HG02970 (cell line): ENCODE data around the gene CARMIL1.
A peak's percentile ranks its signal among the peaks of the same experiment; 100 is the strongest.

Experiments used
- ATAC-seq: cut with Tn5 transposase; IDR thresholded peaks from one replicate; pipeline ENCODE4 v1.9.1; 2021; ENCODE audit warnings: mild to moderate bottlenecking, moderate library complexity, moderate number of reproducible peaks; ENCODE audit not compliant: unreplicated experiment, low FRiP score

Gene CARMIL1

GRCh38 chr6:25278914-25279747, at the start of gene CARMIL1:
Gene CARMIL1, plus strand, starts transcription at chr6:25279374. Its CDS starts 422 bp downstream, at chr6:25279796.
- ATAC-seq, result peak; percentile 61

- ATAC-seq, result no peak
Measured at GRCh38 chr6:25229671-25230321, 49.4 kb upstream of the CARMIL1 start.

- no peak for ATAC-seq
Measured at GRCh38 chr6:25232479-25232878, 46.7 kb upstream of the CARMIL1 start.

- no peak for ATAC-seq
Measured at GRCh38 chr6:25233226-25233625, 45.9 kb upstream of the CARMIL1 start.

- no peak for ATAC-seq
Measured at GRCh38 chr6:25237579-25237978, 41.6 kb upstream of the CARMIL1 start.

DNA sequence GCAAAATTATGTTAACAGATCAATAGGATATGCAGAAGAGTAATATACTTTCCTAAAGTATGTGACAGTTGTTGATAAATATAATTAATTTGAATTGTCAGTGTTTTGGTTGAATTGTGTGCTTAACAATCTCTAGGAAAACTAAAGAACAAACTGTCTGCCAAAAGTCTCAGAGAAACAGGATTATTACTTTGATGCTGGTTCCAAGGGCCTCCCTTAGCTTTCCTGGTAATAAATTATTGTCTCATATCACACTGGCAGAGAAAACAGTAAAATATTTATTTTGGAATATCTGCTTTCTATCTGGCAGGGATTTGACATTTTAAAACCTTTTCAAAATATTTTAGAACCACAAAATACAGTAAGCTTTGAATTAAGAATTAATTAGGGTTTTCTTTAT, 40.1 kb upstream of the CARMIL1 start:
- no peak for ATAC-seq

- no peak for ATAC-seq
Measured at GRCh38 chr6:25239498-25239897, 39.7 kb upstream of the CARMIL1 start.

GRCh38 chr6:25242567-25242966, 36.6 kb upstream of the CARMIL1 start:
- ATAC-seq, result no peak

DNA sequence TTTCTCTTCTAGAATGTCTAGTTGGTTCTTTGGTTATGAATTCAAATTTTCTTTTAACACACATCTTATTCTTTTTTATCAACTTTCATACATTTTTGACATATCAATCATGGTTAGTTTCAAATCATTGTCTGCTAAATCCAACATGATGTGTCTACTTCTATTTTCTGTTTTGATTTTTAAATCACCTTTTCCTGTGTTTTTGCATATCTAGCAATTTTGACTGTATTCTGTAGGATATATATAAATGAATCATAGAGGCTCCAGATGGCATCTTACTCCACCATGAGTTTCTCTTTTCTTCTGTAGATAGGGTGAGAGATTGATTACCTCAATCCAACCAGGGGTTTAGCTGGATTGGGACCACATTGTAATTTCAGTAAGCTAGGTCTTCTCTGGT, 34.3 kb upstream of the CARMIL1 start:
- no peak for ATAC-seq

DNA sequence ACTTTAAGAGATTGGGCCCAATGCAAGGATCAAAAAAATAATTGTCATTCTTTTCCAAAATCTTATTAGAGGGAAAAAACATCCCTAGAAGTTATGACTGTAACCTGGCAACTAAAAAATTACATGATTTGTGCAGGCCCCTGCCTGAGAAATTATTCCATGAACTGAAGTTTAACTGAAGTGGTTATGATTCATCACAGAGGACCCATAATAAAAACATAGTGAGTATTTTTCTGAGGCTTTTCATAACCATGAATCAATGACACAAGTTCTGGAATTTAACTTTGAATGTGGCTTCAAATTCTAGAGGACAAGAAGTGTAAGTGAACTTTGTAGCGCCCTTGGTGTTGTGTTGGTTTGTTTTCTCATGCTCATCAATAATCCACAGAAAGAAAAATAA, 31.1 kb upstream of the CARMIL1 start:
- ATAC-seq, result no peak

DNA sequence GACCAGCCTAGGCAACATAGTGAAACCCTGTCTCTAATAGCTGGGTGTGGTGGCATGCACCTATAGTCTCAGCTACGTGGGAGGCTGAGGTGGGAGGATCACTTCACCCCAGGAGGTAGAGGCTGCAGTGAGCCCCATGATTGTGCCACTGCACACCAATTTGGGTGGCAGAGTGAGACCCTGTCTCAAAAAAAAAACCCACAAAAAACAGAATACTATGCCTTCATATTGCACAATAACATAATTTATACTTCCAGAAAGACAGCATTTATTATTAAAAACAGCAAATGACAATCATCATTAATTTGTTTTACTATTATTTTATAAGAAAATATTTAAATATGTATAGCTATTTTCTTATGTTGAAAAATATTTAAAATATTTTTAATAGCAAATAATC, 30.0 kb upstream of the CARMIL1 start:
- no peak for ATAC-seq

GRCh38 chr6:25250878-25251277, 28.3 kb upstream of the CARMIL1 start:
- no peak for ATAC-seq

DNA sequence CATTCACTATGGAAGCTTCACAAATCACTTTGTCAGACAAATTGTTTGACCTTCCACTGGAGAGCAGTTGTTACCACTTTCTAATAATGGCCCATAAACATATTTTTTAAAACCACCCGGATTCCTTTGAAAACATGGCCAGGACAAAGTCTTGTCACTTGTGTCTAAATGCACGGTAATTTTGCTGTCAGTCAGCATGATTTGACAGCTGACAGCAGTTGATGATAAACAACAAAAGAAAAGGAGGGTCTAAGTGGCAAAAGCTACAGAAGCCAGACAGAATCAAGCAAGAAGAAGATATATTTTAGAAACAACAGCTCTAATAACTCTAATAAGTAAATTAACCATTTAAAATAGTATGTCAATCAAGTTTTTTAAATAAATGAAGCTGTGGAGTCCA, 27.7 kb upstream of the CARMIL1 start:
- no peak for ATAC-seq

- no peak for ATAC-seq
Measured at GRCh38 chr6:25253351-25253750, 25.8 kb upstream of the CARMIL1 start.

- no peak for ATAC-seq
Measured at GRCh38 chr6:25254671-25255070, 24.5 kb upstream of the CARMIL1 start.

DNA sequence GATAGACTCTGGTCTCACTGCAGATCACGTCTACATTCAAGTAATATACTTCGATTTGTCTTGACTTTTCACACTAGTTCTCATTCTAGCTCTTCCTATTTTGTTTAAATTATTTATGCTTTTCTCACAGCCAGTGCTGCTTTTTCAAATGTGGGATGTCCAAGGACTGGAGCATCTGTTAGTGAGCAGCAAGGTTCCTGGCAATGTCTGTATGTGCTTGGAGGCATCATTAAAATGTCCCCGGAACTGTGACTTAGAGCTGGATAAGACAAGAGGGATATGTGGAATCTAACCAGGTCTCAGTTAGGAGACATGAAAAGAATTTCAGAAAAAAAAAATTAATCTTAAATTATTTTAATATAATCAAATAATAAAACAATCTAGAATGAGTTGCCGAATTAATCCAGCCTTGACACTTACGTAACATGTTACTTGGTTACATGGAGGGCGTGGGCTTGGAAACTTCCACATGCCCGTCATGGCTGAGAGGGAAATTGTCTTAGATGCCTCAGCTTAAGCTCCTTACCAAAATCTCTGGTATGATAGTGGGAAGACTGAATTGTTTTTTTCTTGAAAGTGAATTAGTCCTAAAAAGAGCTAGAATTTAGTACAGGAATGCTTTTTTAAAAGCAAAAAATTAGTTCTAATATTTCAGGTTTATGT, 21.4 kb upstream of the CARMIL1 start:
- ATAC-seq, result no peak

- ATAC-seq, result no peak
Measured at GRCh38 chr6:25259756-25260155, 19.4 kb upstream of the CARMIL1 start.

DNA sequence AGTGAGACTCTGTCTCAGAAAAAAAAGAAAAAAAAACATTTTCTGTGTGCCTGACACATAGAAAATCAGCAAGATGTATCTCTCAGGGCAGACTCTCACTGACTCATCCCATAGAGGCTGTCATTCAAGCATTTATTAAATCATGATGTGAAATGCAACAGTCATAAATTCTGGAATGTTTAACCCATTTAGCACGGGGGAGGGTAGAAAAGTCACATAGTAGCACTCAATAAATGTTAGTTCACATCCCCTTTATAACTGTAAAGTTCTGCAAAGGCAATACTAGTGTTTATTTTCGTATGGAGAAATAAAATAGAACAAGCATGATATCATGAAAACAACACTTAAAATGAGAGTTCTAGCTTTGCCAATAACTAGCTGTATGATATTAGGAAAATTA, 15.5 kb upstream of the CARMIL1 start:
- no peak for ATAC-seq

DNA sequence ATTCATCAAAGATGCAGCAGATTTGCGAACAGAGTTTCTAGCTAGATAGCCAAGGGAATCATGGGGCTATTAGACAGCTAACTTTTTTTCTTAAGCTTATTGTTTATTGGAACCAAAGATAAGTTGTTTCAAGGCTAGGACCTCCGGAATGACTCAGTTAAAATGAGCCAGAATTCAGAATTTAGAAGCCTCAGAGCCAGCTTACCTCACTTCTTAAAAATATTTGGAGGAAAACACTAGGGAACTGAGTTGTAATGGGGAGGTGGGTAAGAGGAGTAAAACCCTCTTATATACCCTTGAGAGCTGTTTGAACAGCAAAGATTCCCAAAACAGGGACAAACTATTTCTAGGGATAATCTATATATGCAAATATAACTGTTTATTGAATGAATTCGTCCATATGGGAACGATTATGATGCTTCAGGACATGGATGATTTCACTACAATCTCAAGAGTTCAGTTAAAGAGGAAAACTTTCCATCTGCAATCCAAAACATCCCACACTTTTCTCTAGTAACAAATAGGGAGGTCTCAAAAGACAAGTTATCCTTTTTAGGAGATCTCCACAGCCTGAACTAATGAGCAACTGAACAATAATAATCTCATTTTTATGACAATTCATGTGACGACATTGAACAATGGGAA, 12.6 kb upstream of the CARMIL1 start:
- ATAC-seq, result no peak

GRCh38 chr6:25267662-25268061, 11.5 kb upstream of the CARMIL1 start:
- no peak for ATAC-seq

- ATAC-seq, result no peak
Measured at GRCh38 chr6:25270559-25270958, 8.6 kb upstream of the CARMIL1 start.
